GM12878 (cell line): ENCODE results near the gene CTXN1. TPM values are rescaled to one million over a fixed set of nuclear protein-coding genes. Genes with fewer than 3 reads are reported as not detected.

ENCODE experiments used
- BACH1 ChIP-seq: fragments of 450-650 bp; IDR thresholded peaks from 2 replicates; pipeline ENCODE4 v1.6.1; 2017; ENCODE audit warnings: mild to moderate bottlenecking, borderline replicate concordance
- BCL3 ChIP-seq: IDR thresholded peaks from 2 replicates; pipeline ENCODE4 v1.6.1; 2011; ENCODE audit warnings: borderline replicate concordance, low read depth, mild to moderate bottlenecking, moderate library complexity, low read length; ENCODE audit not compliant: insufficient read depth, poor library complexity, severe bottlenecking
- CHD2 ChIP-seq: IDR thresholded peaks from 2 replicates; pipeline ENCODE4 v1.6.1; 2011; ENCODE audit warnings: low read depth, low read length, improper control_type of control experiment, borderline replicate concordance
- EP300 ChIP-seq, 2 experiments: fragments of 150-350 bp in 1 of 2; IDR thresholded peaks; 2 replicates each; pipeline ENCODE4 v1.6.1; 2011 to 2012; ENCODE audit warnings: low read depth in 2 of 2, low read length in 2 of 2, borderline replicate concordance in 1 of 2, improper control_type of control experiment in 1 of 2, inconsistent platforms in 1 of 2; ENCODE audit not compliant: control insufficient read depth in 1 of 2
- GATAD2B ChIP-seq: fragments of 450-650 bp; conservative IDR thresholded peaks from 2 replicates; pipeline ENCODE4 v1.6.1; 2017; ENCODE audit warnings: low read depth, mild to moderate bottlenecking, moderate library complexity
- HCFC1 ChIP-seq: fragments of 150-350 bp; IDR thresholded peaks from 2 replicates; pipeline ENCODE4 v1.6.1; 2014; ENCODE audit warnings: low read length
- KDM1A ChIP-seq: fragments of 200-600 bp; sonication (generic); IDR thresholded peaks from 2 replicates; pipeline ENCODE4 v1.6.1; 2016; ENCODE audit warnings: borderline replicate concordance
- MTA2 ChIP-seq: fragments of 450-650 bp; IDR thresholded peaks from 2 replicates; pipeline ENCODE4 v1.6.1; 2016; ENCODE audit warnings: low read depth, mild to moderate bottlenecking, moderate library complexity
- NR2C1 ChIP-seq: fragments of 450-650 bp; IDR thresholded peaks from 2 replicates; pipeline ENCODE4 v1.6.1; 2017; ENCODE audit warnings: antibody characterized with exemption, mild to moderate bottlenecking, moderate library complexity
- PBX3 ChIP-seq: IDR thresholded peaks from 2 replicates; pipeline ENCODE4 v1.6.1; 2011; ENCODE audit warnings: mild to moderate bottlenecking, low read depth, low read length, moderate library complexity; ENCODE audit not compliant: insufficient replicate concordance
- SMARCA5 ChIP-seq: fragments of 450-650 bp; IDR thresholded peaks from 2 replicates; pipeline ENCODE4 v1.6.1; 2017; ENCODE audit warnings: mild to moderate bottlenecking
- TBL1XR1 ChIP-seq: IDR thresholded peaks from 2 replicates; pipeline ENCODE4 v1.6.1; 2012; ENCODE audit warnings: low read depth, low read length, improper control_type of control experiment
- ZNF207 ChIP-seq: fragments of 450-650 bp; IDR thresholded peaks from 2 replicates; pipeline ENCODE4 v1.6.1; 2014; ENCODE audit warnings: antibody characterized with exemption, mild to moderate bottlenecking, borderline replicate concordance
- ZNF592 ChIP-seq: fragments of 450-650 bp; IDR thresholded peaks from 2 replicates; pipeline ENCODE4 v1.6.1; 2017; ENCODE audit warnings: mild to moderate bottlenecking, moderate library complexity
- polyA plus RNA-seq, 11 experiments: library from polyadenylated mRNA; depleted of rRNA in 4 of 11; unstranded in 6 of 11; stranded (reverse) in 5 of 11; fragments of >200 nt; fragmentation: Nextera tagmentation in 4 of 11; fragmentation: Illumina TruSeq in 1 of 11; extraction: Ambion mirVana in 4 of 11; extraction: Trizol in 1 of 11; gene quantifications; 1 replicate in 1 of 11; 2 replicates in 10 of 11; pipeline versions ENCODE4 v1.2.1 to v1.2.3, GENCODE V29; 2011 to 2016; ENCODE audit warnings: inconsistent platforms in 2 of 11, missing spikeins in 2 of 11, low read depth in 1 of 11
- total RNA-seq, 4 experiments: library from RNA; depleted of rRNA in 3 of 4; stranded (reverse); fragments of >200 nt in 3 of 4; fragmentation: Illumina TruSeq in 1 of 4; extraction: Trizol in 1 of 4; gene quantifications; 2 replicates each; pipeline versions ENCODE4 v1.2.1 to v1.2.3, GENCODE V29; 2013 to 2021

CTXN1 gene
- total and polyA plus RNA-seq, 10 of the 15 experiments (the other 5 are each of a cell fraction or from before 2014, with no cell fraction given): 0.04 to 1.0 (median 0.38) TPM; not detected in 4

GRCh38 chr19:7900931-7901330 is 25.0 kb downstream of the CTXN1 start (continued):
- TF ChIP-seq PBX3: no peak
- no peak for TF ChIP-seq NR2C1
- no peak for TF ChIP-seq HCFC1
- no peak for TF ChIP-seq EP300 (IDR thresholded peaks at IDR 0.05; ENCODE audit: borderline replicate concordance in 1 of 2, control insufficient read depth in 1 of 2, low read depth in 2 of 2, low read length in 2 of 2)
- TF ChIP-seq BCL3: no peak
- TF ChIP-seq ZNF592: no peak
- TF ChIP-seq CHD2: no peak
- TF ChIP-seq KDM1A: no peak
- TF ChIP-seq ZNF207: no peak
- no peak for TF ChIP-seq TBL1XR1
- TF ChIP-seq BACH1: no peak
- TF ChIP-seq GATAD2B: no peak
- TF ChIP-seq SMARCA5: no peak
- no peak for TF ChIP-seq MTA2
